Posterior cingulate gyrus (tissue), 11 donors: ENCODE results near the gene NOX4.
"Not testable (repeated sequence)": the region's sequence is repeated elsewhere in the genome, so short reads cannot be mapped to it uniquely, and the experiment has no call there.

Experiments
- DNase-seq, 10 donors: peaks; one replicate each; pipeline versions ENCODE4 v3.0.0 to v3.0.0-alpha.2; 2020 to 2021; ENCODE audit warnings: mixed read lengths in 3 of 10
- intact Hi-C: fragments of 100-400 bp; cut with DNase I; formaldehyde crosslinking; loops from one replicate; pipeline ENCODE4 v1.15.1; 2023

Gene NOX4

GRCh38 chr11:89387501-89387900 is 103.7 kb downstream of the NOX4 start:
- DNase-seq, intact Hi-C loops: not testable (repeated sequence)

GRCh38 chr11:89382986-89383385 is 108.2 kb downstream of the NOX4 start:
- DNase-seq, intact Hi-C loops: not testable (repeated sequence)

DNA sequence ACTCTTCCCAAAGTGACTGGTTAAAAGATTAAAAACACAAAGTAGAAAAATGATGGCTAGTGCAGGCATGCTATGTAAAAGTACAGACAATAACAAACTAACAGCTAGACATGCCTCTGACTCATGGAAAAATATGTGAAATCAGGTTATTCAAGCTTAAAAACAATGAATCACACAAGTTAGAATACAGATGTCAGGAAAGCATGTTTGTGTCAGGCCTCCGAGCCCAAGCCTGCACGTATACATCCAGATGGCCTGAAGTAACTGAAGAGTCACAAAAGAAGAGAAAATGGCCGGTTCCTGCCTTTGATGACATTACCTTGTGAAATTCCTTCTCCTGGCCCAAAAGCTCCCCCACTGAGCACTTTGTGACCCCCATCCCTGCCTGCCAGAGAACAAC is 110.1 kb downstream of the NOX4 start:
- intact Hi-C loops = no loop called here
- peak in 2 of 10 donors; percentile 6 to 46 for DNase-seq

- intact Hi-C loops = not testable (repeated sequence)
Observed at GRCh38 chr11:89379976-89380771, 111.0 kb downstream of the NOX4 start.

DNA sequence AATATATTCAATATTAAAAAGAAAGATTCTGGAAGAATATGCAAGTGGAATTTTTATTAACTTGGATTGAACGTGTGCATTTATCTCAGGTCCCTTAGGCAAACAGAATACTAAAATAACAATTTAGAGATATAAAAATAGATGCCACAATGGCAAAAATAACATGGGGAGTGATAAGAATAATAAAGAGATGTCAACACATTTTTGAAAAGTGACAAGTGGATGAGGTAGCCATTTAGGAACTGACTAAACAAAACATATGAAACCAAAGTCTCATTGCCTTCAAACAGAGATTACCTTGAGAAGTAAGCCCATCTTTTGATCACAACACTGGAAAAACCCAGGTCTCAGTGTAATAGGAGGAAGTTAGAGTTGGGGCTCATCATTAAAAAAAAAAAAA is 112.2 kb downstream of the NOX4 start:
- intact Hi-C loops, DNase-seq: not testable (repeated sequence)

More at GRCh38 chr11:89379976-89380771, 111.0 kb downstream of the NOX4 start:
- not testable (repeated sequence) for DNase-seq

- intact Hi-C loops, DNase-seq: not testable (repeated sequence)
Observed at GRCh38 chr11:89369356-89369755, 121.8 kb downstream of the NOX4 start.

- intact Hi-C loops, DNase-seq: not testable (repeated sequence)
Observed at GRCh38 chr11:89364856-89365255, 126.3 kb downstream of the NOX4 start.

- intact Hi-C loops = no loop called here
- no peak for DNase-seq
Observed at GRCh38 chr11:89361734-89362133, 129.4 kb downstream of the NOX4 start.

- DNase-seq, intact Hi-C loops: not testable (repeated sequence)
Observed at GRCh38 chr11:89359208-89359607, 132.0 kb downstream of the NOX4 start.

DNA sequence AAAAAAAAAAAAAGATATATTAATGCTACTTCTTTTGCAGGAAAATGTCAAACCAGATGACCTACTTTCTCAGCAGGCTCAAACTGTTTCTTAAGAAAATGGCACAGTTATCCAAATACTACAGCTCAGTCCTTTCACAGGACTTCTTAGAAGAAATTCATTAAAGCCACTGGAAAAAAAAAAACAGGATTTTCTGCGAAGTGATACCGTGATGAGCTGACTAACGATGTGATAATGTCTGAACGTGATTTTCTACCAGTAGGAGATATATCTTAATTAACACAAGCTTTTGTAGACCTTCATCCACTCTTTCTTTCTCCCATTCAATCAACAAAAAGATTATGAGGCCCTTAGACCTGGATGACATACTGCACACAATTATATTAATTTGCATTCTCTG is 132.4 kb downstream of the NOX4 start:
- DNase-seq = no peak
- intact Hi-C loops = no loop called here

DNA sequence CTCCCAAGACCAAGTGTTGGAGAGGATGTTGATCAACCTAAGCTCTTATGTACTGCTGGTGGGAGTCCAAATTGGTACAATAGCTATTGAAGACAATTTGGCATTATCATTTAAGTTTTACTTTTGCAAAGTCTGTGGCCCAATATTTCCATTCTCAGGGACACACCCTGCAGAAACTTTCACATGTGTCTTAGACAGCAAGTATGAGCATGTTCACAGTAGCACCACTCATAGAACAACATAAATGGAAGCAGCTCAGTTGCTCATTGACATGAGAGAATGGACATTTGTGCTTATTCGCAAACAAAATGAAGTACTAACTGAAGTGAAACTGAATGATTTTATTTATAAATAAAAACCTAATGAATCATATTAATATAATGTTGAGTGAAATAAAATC is 135.5 kb downstream of the NOX4 start:
- DNase-seq = no peak
- intact Hi-C loops = no loop called here

DNA sequence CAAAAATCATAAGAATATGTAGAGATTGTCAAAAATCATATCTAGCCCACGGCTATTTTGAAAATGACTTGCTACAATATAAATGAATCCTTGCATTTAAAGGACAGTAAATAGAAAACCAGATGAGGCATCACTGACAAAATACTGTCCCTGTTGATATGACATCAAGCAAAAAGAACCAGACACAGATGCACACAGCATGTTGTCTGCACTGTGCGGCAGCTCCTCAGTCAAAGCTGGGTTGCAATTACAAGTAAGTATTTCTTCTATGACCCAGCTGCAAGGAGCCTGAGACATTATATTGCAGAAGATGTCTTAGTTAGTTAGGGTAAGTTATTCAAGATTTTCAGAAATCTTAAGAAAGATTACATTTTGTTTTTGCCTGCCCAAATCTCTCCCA is 136.7 kb downstream of the NOX4 start:
- intact Hi-C loops = not testable (repeated sequence)
- peak in 1 of 10 donors; percentile 53 for DNase-seq

DNA sequence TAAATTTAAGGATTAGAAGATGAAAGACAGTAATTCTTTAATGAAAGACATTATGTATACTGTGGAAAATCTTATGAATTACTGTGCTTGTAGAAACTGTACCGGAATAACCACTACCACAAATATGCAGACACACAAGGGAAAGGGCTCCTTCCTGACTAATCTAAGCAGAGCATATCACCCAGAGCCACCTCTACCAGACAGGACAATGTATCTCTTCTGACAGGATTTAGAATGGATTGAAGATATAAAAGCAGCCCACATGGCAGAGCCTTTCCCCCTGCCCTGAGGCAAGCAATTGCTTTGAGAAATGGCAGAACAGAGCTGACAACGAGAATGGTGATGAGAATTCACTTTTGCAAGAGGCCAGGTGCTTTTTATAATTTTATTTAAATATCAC is 144.1 kb downstream of the NOX4 start:
- intact Hi-C loops = no loop called here

DNA sequence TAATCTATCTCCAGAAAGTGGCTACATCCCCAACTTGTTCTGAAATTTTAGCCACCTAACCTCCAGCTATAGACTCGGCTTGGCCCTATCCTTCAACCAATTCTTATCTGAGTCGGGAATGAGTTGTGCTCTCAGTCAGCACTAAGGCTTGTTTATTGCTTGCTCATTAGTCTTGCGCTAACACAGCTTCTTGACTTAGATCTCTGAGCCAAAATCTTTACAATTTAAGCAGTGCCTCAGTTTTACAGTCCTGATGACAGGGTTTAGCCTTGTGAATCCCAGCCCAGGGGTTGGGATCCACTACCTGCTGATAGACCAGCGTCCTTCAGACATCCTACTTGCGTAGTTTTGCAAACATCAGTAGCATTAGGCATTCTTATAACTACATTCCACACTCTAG is 144.6 kb downstream of the NOX4 start:
- no peak for DNase-seq
- intact Hi-C loops = no loop called here

More for the DNA sequence above, 144.1 kb downstream of the NOX4 start:
- DNase-seq = no peak

GRCh38 chr11:89342880-89343572 is 148.1 kb downstream of the NOX4 start:
- intact Hi-C loops, DNase-seq: not testable (repeated sequence)

DNA sequence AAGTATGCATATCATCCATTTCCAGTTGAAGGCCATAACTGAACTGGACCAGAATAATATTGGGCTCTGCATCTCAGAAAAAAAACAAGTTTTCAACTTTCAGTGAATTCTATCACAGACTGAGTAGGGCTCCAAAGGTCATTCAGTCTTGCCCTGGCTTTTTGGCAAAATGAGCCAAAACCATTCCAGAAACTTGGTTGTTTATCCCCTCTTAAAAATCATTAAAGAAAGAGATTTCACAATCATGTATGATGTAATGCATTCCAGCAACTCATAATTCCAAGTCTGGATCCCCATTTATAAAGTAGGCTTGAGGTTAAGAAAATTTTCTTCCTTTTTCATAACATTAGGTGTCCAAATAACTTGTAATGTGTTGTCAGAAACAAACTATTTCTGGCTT is 150.7 kb downstream of the NOX4 start:
- intact Hi-C loops, DNase-seq: not testable (repeated sequence)

GRCh38 chr11:89338073-89338472 is 153.1 kb downstream of the NOX4 start:
- DNase-seq = not testable (repeated sequence)
- intact Hi-C loops = loop anchor here (10.0 kb wide), 1 partner anchor 277 kb away; no protein-coding TSS in a partner anchor

GRCh38 chr11:89337100-89337650 is 154.0 kb downstream of the NOX4 start:
- intact Hi-C loops = loop anchor here (10.0 kb wide), 1 partner anchor 278 kb away; no protein-coding TSS in a partner anchor

GRCh38 chr11:89333704-89334103 is 157.5 kb downstream of the NOX4 start:
- DNase-seq = not testable (repeated sequence)
- intact Hi-C loops = loop anchor here (10.0 kb wide), 1 partner anchor 281 kb away; no protein-coding TSS in a partner anchor

More at GRCh38 chr11:89337100-89337650, 154.0 kb downstream of the NOX4 start:
- not testable (repeated sequence) for DNase-seq

DNA sequence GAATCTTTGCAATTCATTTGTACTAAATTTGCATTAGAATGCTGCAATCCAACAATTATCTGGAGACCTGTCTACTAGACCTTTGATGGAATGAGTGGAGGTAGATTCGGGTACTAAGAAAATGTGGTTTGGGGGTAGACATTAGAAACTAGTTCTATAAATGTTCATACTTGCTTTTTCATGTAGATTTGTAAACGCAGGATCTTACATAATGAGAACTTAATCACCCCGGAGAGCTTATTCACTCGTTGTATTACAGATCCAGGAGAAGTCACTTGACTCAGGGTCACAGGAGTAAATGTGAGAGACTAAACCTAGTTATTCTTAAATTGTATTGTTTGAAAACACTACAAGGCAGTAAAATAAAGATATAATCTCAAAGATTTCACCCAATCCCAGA is 159.2 kb downstream of the NOX4 start:
- DNase-seq = not testable (repeated sequence)
- intact Hi-C loops = loop anchor here (10.0 kb wide), 1 partner anchor 283 kb away; no protein-coding TSS in a partner anchor

DNA sequence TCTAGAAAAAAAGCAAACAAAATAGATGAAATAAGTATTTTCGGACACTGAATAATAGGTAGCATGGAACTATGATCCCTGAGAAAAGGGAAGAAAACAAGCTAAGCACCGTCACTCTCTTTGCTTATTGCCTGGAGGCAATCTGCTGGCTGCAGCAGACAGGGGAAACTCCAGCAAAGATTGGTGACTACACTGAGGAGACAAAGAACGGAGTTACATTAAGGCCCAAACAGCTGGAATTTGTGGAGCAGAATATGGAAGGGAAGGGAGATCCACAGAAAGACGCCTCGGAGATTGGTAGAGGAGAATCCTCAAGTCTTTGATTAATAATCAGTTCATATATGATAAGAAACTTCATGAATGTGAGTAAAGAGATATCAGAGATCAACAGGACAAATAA is 163.3 kb downstream of the NOX4 start:
- intact Hi-C loops = no loop called here
- no peak for DNase-seq
